ENCODE data around the gene ELOVL6.

Gene ELOVL6

GRCh38 chr4:110112056-110112455 lies 86.4 kb downstream of the ELOVL6 start:
- no peak for TF ChIP-seq CTCF (IDR thresholded peaks at IDR 0.05; ENCODE audit: insufficient read depth, missing control alignments)
- FAIRE-seq (no peak), DNase-seq (ENCODE audit: insufficient read length, low spot score) (no peak)

GRCh38 chr4:110109455-110109854 lies 89.0 kb downstream of the ELOVL6 start:
- no peak for FAIRE-seq
- no peak for TF ChIP-seq CTCF (IDR thresholded peaks at IDR 0.05; ENCODE audit: insufficient read depth, missing control alignments)
- no peak for DNase-seq (ENCODE audit: insufficient read length, low spot score)

- no peak for TF ChIP-seq CTCF (IDR thresholded peaks at IDR 0.05; ENCODE audit: insufficient read depth, missing control alignments)
- FAIRE-seq (no peak), DNase-seq (ENCODE audit: insufficient read length, low spot score) (no peak)
Observed at GRCh38 chr4:110108960-110109359, 89.5 kb downstream of the ELOVL6 start.

- TF ChIP-seq CTCF (IDR thresholded peaks at IDR 0.05; ENCODE audit: insufficient read depth, missing control alignments): no peak
- DNase-seq (ENCODE audit: insufficient read length, low spot score) (no peak), FAIRE-seq (no peak)
Observed at GRCh38 chr4:110108422-110108821, 90.0 kb downstream of the ELOVL6 start.

- DNase-seq (ENCODE audit: insufficient read length, low spot score): no peak
- no peak for TF ChIP-seq CTCF (IDR thresholded peaks at IDR 0.05; ENCODE audit: insufficient read depth, missing control alignments)
- FAIRE-seq: no peak
Observed at GRCh38 chr4:110107866-110108265, 90.5 kb downstream of the ELOVL6 start.

GRCh38 chr4:110106931-110107296 lies 91.5 kb downstream of the ELOVL6 start:
- DNase-seq (ENCODE audit: insufficient read length, low spot score): no peak
- peak; percentile 48 for FAIRE-seq
- no peak for TF ChIP-seq CTCF (IDR thresholded peaks at IDR 0.05; ENCODE audit: insufficient read depth, missing control alignments)

- TF ChIP-seq CTCF (IDR thresholded peaks at IDR 0.05; ENCODE audit: insufficient read depth, missing control alignments): no peak
- no peak for DNase-seq (ENCODE audit: insufficient read length, low spot score)
- no peak for FAIRE-seq
Observed at GRCh38 chr4:110104661-110105060, 93.8 kb downstream of the ELOVL6 start.

Data from D721Med (cell line).